HCT116 (cell line): ENCODE data around the gene GPNMB. TPM values are rescaled to one million over a fixed set of nuclear protein-coding genes. Genes with fewer than 3 reads are reported as not detected.
A peak's percentile ranks its signal among the peaks of the same experiment; 100 is the strongest.

ENCODE experiments used
- ATAC-seq: fragments of 200-7000 bp; cut with Tn5 transposase; 2 replicates; pipeline ENCODE4 v1.9.1; 2020; ENCODE audit warnings: mild to moderate bottlenecking, moderate library complexity
- BruUV-seq: library from RNA; stranded (reverse); fragments of 400-500 nt; replicated peaks from 2 replicates; lab custom pipeline; 2021; lab: Mats Ljungman, UMichigan
- CTCF ChIA-PET: fragments of 300-600 bp; sonication (Branson Sonifier 250); formaldehyde crosslinking; loops from one replicate; lab custom pipeline; 2021; ENCODE audit warnings: antibody characterized with exemption; lab: Charles Lee
- POLR2A ChIA-PET: fragments of 300-600, 350-600 bp; sonication (Branson Sonifier 250); formaldehyde crosslinking; loops from one replicate; lab custom pipeline; 2021; ENCODE audit warnings: antibody characterized with exemption; lab: Charles Lee
- RAD21 ChIA-PET, 2 experiments: fragments of 300-600 bp; sonication (Branson Sonifier 250); formaldehyde crosslinking; loops; one replicate each; lab custom pipeline; 2023; ENCODE audit warnings: low total read pairs in 2 of 2; ENCODE audit not compliant: uncharacterized antibody in 2 of 2, unreplicated experiment in 2 of 2, low non-redundant PET in 1 of 2; lab: Charles Lee
- DNase-seq: peaks from one replicate; pipeline ENCODE4 v3.0.0-alpha.2; 2010; ENCODE audit warnings: low read depth, low spot score
- H2AFZ ChIP-seq: fragments of 200-600 bp; shearing (Covaris generic), sonication (generic); 2 replicates; pipeline ENCODE4 v1.6.1; 2017; ENCODE audit warnings: low read depth, mixed run types, mixed read lengths, antibody characterized with exemption, low read length; ENCODE audit not compliant: poor library complexity, severe bottlenecking
- H3K27ac ChIP-seq: 2 replicates; pipeline ENCODE4 v1.5.1; 2012; ENCODE audit warnings: low read depth, low read length
- H3K27me3 ChIP-seq: fragments of 200-600 bp; sonication (generic); 2 replicates; pipeline ENCODE4 v1.6.1; 2016; ENCODE audit warnings: mixed run types, low read length, mixed read lengths; ENCODE audit not compliant: insufficient read depth
- H3K36me3 ChIP-seq, 2 experiments: fragments of 200-500 bp in 1 of 2; fragments of 200-600 bp in 1 of 2; sonication (Bioruptor generic) in 1 of 2; sonication (generic) in 1 of 2; 2 replicates each; pipeline versions ENCODE4 v1.5.1 to v1.6.1; 2014 to 2016; ENCODE audit warnings: low read length in 2 of 2, inconsistent platforms in 1 of 2, mixed read lengths in 1 of 2, mixed run types in 1 of 2; ENCODE audit not compliant: insufficient read depth in 2 of 2, control insufficient read depth in 1 of 2
- H3K4me1 ChIP-seq, 2 experiments: fragments of 200-600 bp in 1 of 2; sonication (generic) in 1 of 2; 2 replicates each; pipeline versions ENCODE4 v1.5.1 to v1.6.1; 2012 to 2017; ENCODE audit warnings: low read length in 2 of 2, inconsistent platforms in 1 of 2, mild to moderate bottlenecking in 1 of 2, mixed read lengths in 1 of 2, mixed run types in 1 of 2, moderate library complexity in 1 of 2; ENCODE audit not compliant: insufficient read depth in 2 of 2, control insufficient read depth in 1 of 2
- H3K4me2 ChIP-seq: fragments of 200-600 bp; sonication (generic); 2 replicates; pipeline ENCODE4 v1.6.1; 2017; ENCODE audit warnings: mixed run types, low read length, mixed read lengths
- H3K4me3 ChIP-seq, 2 experiments: fragments of 200-600 bp in 1 of 2; sonication (generic) in 1 of 2; replicated peaks in 1 of 2; 2 replicates each; pipeline ENCODE4 v1.5.1; 2011 to 2016; ENCODE audit warnings: low read length in 2 of 2, control low read depth in 1 of 2, low read depth in 1 of 2, mild to moderate bottlenecking in 1 of 2, mixed read lengths in 1 of 2, mixed run types in 1 of 2
- H3K79me2 ChIP-seq: fragments of 200-600 bp; sonication (generic); 2 replicates; pipeline ENCODE4 v1.6.1; 2017; ENCODE audit warnings: mild to moderate bottlenecking, mixed run types, low read length, moderate library complexity, mixed read lengths; ENCODE audit not compliant: insufficient read depth
- H3K9ac ChIP-seq: fragments of 200-600 bp; sonication (generic); 2 replicates; pipeline ENCODE4 v1.6.1; 2016; ENCODE audit warnings: low read length, mixed read lengths
- H3K9me2 ChIP-seq: fragments of 200-600 bp; sonication (generic), shearing (Covaris generic); 2 replicates; pipeline ENCODE4 v1.6.1; 2017; ENCODE audit warnings: mixed run types, mild to moderate bottlenecking, moderate library complexity; ENCODE audit not compliant: insufficient read depth
- H3K9me3 ChIP-seq, 2 experiments: fragments of 200-500 bp in 1 of 2; fragments of 200-600 bp in 1 of 2; sonication (Bioruptor generic) in 1 of 2; sonication (generic) in 1 of 2; 2 replicates each; pipeline ENCODE4 v1.6.1; 2014 to 2017; ENCODE audit warnings: low read length in 2 of 2, mixed read lengths in 2 of 2, inconsistent platforms in 1 of 2, low read depth in 1 of 2, mild to moderate bottlenecking in 1 of 2, mixed run types in 1 of 2, moderate library complexity in 1 of 2; ENCODE audit not compliant: control insufficient read depth in 1 of 2, insufficient read depth in 1 of 2
- H4K20me1 ChIP-seq: fragments of 200-600 bp; sonication (generic), shearing (Covaris generic); 2 replicates; pipeline ENCODE4 v1.6.1; 2017; ENCODE audit warnings: mixed run types, mild to moderate bottlenecking, moderate library complexity; ENCODE audit not compliant: insufficient read depth
- CEBPB ChIP-seq: IDR thresholded peaks from 2 replicates; pipeline ENCODE4 v1.6.1; 2012; ENCODE audit warnings: low read depth
- EGR1 ChIP-seq: IDR thresholded peaks from 2 replicates; pipeline ENCODE4 v1.6.1; 2012; ENCODE audit warnings: low read depth
- EZH2 ChIP-seq: fragments of 200-600 bp; sonication (generic); IDR thresholded peaks from 2 replicates; pipeline ENCODE4 v1.6.1; 2017; ENCODE audit warnings: antibody characterized with exemption, mixed run types
- EZH2phosphoT487 ChIP-seq: fragments of 200-600 bp; IDR thresholded peaks from 2 replicates; pipeline ENCODE4 v1.6.1; 2018; ENCODE audit warnings: antibody characterized with exemption, borderline replicate concordance
- JUND ChIP-seq: IDR thresholded peaks from 2 replicates; pipeline ENCODE4 v1.6.1; 2012
- RAD21 ChIP-seq: IDR thresholded peaks from 2 replicates; pipeline ENCODE4 v1.6.1; 2012; ENCODE audit warnings: low read depth, mild to moderate bottlenecking
- SIN3A ChIP-seq: IDR thresholded peaks from 2 replicates; pipeline ENCODE4 v1.6.1; 2012; ENCODE audit warnings: low read depth
- SP1 ChIP-seq: IDR thresholded peaks from 2 replicates; pipeline ENCODE4 v1.6.1; 2012; ENCODE audit warnings: low read depth
- SRF ChIP-seq: IDR thresholded peaks from 2 replicates; pipeline ENCODE4 v1.6.1; 2012; ENCODE audit warnings: low read depth
- YY1 ChIP-seq: IDR thresholded peaks from 2 replicates; pipeline ENCODE4 v1.6.1; 2011; ENCODE audit warnings: low read length, low read depth, moderate library complexity, mild to moderate bottlenecking; ENCODE audit not compliant: insufficient replicate concordance; ENCODE audit errors: extremely low read depth
- ZBTB33 ChIP-seq: IDR thresholded peaks from 2 replicates; pipeline ENCODE4 v1.6.1; 2011; ENCODE audit warnings: mild to moderate bottlenecking, low read length, moderate library complexity; ENCODE audit not compliant: insufficient replicate concordance; ENCODE audit errors: extremely low read depth
- intact Hi-C: fragments of 100-400 bp; cut with micrococcal nuclease; formaldehyde crosslinking; loops from 2 replicates; pipeline ENCODE4 v1.10.0; 2022
- total RNA-seq: library from RNA; stranded (reverse); gene quantifications from one replicate; pipeline ENCODE4 v1.2.1, GENCODE V29; 2021; ENCODE audit not compliant: unreplicated experiment
- TF ChIP-seq, protein P1 (sequence below), 3 experiments: fragments of 200-600 bp in 1 of 3; sonication (generic) in 1 of 3; IDR thresholded peaks in 2 of 3; conservative IDR thresholded peaks in 1 of 3; 2 replicates each; pipeline ENCODE4 v1.5.1; 2012 to 2017; ENCODE audit warnings: low read depth in 2 of 3, low read length in 2 of 3, antibody characterized with exemption in 1 of 3, borderline replicate concordance in 1 of 3, control low read depth in 1 of 3, mild to moderate bottlenecking in 1 of 3, mixed read lengths in 1 of 3, mixed run types in 1 of 3, moderate library complexity in 1 of 3; ENCODE audit not compliant: insufficient read depth in 1 of 3

GPNMB gene
- total RNA-seq, 1 experiment from 2014 or later = 2.8 TPM

- Histone ChIP-seq H3K9ac (no peak overlapping the region), H3K27me3 (no peaks in the 10 kb centered on the region), H4K20me1 (no peaks in the 10 kb centered on the region), H3K4me3 (no peak overlapping the region), H3K27ac (no peak overlapping the region), H3K36me3 (no peaks in the 10 kb centered on the region), H3K4me2 (peak overlapping the region; percentile 38; the same call in 1 of the 2 replicates), H3K4me1 (peaks cover 0 to 3% of the 10 kb centered on the region in 2 experiments; a peak in 2 of 4 replicates), H3K79me2 (no peaks in the 10 kb centered on the region), H2AFZ (peak overlapping the region; percentile 99), H3K9me3 (no peaks in the 10 kb centered on the region), H3K9me2 (no peaks in the 10 kb centered on the region)
- ChIA-PET CTCF (interaction anchor here (2.3 to 3.7 kb wide), 3 partner anchors 11 to 285 kb away, joined by 7 to 23 read pairs (median 9); no protein-coding TSS in a partner anchor), POLR2A (no interaction called here), RAD21 (no interaction called here)
- TF ChIP-seq EGR1 (no peak), CEBPB (no peak), SIN3A (no peak), RAD21 (peak; percentile 88), EZH2phosphoT487 (no peak), YY1 (peak; percentile 33), EZH2 (no peak), SRF (no peak), ZBTB33 (no peak), SP1 (no peak), JUND (no peak)
- TF ChIP-seq, protein P1, sequence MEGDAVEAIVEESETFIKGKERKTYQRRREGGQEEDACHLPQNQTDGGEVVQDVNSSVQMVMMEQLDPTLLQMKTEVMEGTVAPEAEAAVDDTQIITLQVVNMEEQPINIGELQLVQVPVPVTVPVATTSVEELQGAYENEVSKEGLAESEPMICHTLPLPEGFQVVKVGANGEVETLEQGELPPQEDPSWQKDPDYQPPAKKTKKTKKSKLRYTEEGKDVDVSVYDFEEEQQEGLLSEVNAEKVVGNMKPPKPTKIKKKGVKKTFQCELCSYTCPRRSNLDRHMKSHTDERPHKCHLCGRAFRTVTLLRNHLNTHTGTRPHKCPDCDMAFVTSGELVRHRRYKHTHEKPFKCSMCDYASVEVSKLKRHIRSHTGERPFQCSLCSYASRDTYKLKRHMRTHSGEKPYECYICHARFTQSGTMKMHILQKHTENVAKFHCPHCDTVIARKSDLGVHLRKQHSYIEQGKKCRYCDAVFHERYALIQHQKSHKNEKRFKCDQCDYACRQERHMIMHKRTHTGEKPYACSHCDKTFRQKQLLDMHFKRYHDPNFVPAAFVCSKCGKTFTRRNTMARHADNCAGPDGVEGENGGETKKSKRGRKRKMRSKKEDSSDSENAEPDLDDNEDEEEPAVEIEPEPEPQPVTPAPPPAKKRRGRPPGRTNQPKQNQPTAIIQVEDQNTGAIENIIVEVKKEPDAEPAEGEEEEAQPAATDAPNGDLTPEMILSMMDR (IDR thresholded peaks at IDR 0.05 in 2 of 3, conservative IDR thresholded peaks at IDR 0.05 in 1 of 3; ENCODE audit: borderline replicate concordance in 1 of 3, insufficient read depth in 1 of 3, low read depth in 2 of 3, low read length in 2 of 3) = peak; percentile 79 to 95 (median 83)
- DNase-seq = peak; percentile 58
- peak; percentile 99 for ATAC-seq
- BruUV-seq = no TSS peak
- intact Hi-C loops = no loop called here
These were observed 15.4 kb downstream of the GPNMB start for GRCh38 chr7:23261843-23262452.
